NOMO-1 (cell line): Measurements from ENCODE around the gene HRH3.

Source experiments
- DNase-seq, 2 experiments: peaks; one replicate each; lab custom pipeline; 2025; ENCODE audit not compliant: unreplicated experiment in 2 of 2; lab: John Stamatoyannopoulos, UW

HRH3 gene

GRCh38 chr20:62230696-62231095, 10.6 kb upstream of the HRH3 start:
- DNase-seq = no peak

- no peak for DNase-seq
These were observed 10.2 kb upstream of the HRH3 start for GRCh38 chr20:62230276-62230675.

DNA sequence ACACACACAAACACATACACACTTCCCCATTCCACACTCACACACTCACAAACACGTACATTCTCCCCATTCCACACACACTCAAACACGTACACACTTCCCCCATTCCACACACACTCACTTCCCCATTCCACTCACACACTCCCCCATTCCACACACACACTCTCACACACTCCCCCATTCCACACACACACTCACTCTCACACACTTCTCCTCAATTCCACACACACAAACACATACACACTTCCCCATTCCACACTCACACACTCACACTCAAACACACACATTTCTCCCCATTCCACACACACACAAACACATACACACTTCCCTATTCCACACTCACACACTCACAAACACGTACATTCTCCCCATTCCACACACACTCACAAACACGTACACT, 9.6 kb upstream of the HRH3 start:
- no peak for DNase-seq

DNA sequence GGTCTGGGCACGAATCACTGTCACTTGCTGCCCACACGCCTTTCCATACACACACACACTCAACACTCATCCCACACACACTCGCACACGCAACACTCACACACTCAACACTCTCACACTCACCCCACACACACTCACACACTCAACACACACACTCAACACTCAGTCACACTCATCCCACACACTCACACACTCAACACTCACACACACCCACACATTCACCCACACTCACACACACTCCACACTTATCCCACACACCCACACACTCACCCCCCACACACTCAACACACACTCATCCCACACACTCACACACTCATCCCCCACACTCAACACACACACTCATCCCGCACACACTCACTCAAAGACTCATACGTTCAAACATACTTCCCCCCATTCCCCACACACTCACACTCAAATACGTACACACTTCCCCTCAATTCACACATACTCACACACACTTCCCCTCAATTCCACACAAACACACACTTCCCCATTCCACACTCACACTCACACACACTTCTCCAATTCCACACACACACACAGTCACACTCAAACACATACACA, 9.0 kb upstream of the HRH3 start:
- no peak for DNase-seq

DNA sequence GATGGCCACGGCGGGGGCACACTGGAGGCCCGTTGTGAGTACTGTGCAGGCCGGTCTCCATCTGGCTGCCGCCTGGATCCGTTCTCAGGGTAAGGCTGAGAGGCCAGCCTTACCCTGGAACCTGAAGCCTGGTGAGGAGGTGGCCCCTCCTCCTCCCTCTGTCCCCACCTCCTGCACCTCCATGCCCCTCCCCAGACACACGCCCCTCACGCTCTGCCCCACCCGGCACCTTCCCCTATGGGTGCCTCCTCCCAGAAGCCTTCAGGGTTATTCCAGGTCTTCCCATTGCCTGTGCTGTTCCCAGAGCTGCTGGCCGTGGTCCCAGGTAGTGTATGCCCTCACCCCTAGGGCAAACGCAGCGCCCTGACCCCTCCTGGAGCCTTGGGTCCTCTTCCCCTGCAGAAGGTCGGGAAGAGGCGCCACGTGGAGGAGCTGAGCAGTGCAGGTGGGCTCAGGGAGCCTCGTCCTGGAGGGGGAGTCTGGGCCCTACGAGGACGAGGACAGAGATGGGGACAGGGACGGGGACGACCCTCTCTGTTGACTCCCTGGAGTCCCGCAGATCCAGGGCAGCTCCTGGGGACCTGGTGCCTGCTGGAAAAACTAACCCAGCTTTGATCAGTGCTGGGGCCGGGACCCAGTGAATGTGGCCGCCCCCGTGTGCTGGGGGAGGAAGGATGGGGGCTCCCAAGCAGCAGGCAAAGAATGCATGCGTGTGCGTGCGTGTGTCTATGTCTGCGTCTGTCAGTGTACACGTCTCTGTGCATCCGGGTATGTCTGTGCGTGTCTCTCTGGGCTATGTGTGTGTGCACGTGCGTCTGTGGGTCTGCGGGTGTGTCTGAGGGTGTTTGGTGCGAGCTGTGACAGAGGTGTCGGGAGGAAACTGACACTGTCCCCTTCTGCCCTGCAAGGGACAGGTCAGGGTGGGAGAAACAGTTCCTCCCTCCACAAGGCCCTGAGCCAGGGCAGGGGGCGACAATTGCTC, 8.2 kb upstream of the HRH3 start:
- no peak for DNase-seq

GRCh38 chr20:62227591-62227976, 7.5 kb upstream of the HRH3 start:
- no peak for DNase-seq

- no peak for DNase-seq
These were observed 6.9 kb upstream of the HRH3 start for GRCh38 chr20:62226707-62227590.

- DNase-seq = no peak
These were observed 6.0 kb upstream of the HRH3 start for GRCh38 chr20:62225820-62226635.

DNA sequence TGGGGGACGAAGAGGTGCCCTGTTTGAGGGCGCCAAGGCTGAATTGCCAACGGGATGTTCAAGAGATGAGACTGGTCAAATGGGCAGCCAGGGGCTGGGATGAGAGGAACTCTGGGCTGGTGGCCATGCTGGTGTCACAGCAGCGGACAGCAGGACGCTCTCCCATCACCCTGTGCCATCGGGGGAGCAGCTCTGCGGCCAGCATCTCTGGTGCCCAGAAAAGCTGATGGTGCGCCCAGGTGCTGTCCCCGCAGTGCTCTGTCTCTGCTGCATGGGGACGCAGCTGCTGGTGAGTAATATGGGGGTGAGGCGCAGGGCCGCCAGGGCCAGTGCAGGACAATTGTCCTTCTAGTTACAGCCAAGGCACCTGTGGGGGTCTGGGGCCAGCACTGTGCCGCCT, 4.9 kb upstream of the HRH3 start:
- no peak for DNase-seq

GRCh38 chr20:62224113-62224855, 4.2 kb upstream of the HRH3 start:
- DNase-seq = no peak

DNA sequence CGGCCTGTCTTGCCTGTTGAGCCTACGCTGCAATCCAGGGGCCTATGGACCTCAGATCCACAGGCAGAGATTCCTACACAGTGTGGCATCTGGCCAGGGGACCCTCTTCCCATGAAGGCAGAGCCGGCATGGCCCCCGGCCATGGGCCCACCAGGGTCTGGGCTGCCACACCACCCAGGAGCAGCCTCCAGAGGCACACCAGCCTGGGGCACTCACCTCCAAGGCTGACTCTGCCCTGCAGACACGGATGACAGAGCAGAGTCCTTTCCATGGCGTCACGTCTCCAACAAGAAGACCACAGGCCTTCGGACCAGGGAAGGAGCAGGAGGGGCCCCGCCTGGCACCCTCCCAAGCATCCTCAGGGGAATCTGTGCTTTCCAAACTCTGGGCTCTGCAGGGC, 3.5 kb upstream of the HRH3 start:
- no peak for DNase-seq

GRCh38 chr20:62222972-62223371, 2.9 kb upstream of the HRH3 start:
- no peak for DNase-seq

- DNase-seq = no peak
These were observed 2.3 kb upstream of the HRH3 start for GRCh38 chr20:62222266-62222850.

DNA sequence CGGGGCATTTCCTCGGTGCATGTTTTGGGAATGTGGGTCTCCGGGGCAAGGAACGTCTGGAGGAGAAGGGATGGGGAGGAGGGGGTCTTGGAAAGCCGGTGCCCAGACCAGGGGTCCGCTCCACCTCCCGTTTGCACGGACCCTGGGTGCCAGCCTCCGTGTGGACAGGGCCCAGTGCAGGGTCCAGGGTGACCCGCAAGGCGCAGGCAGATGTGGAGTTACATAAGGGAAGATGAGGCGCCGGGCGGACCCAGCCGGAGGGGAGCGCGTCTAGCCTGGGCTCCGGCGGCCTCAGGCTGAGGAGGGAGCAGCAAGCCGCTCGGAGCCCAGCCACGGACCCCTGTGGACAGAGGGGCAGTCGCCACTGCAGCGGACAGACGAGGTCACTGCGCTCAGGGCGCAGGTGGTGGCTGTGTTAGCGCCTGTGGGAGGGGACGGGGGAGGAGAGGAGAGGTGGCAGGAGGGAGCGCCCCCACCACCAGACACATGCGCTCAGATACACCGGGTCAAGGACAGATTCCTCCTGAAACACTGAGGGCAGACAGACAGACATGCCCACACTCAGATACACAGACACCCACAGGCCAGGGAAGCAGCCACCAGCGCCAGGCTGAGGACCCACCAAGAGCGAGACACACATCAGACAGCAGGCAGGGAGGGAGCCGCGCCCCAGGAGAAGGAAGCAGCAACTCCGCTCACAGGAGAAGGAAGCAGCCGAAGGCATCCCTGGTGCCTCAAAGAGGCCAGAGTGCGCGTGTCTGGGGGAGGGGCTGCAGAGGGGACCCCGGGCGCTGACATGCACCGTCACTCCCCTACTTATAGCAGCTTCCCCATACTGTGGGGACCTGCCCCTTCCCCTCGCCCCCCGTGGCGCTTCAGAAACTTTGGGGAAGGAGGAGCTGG, 839 bp upstream of the HRH3 start:
- no peak for DNase-seq

DNA sequence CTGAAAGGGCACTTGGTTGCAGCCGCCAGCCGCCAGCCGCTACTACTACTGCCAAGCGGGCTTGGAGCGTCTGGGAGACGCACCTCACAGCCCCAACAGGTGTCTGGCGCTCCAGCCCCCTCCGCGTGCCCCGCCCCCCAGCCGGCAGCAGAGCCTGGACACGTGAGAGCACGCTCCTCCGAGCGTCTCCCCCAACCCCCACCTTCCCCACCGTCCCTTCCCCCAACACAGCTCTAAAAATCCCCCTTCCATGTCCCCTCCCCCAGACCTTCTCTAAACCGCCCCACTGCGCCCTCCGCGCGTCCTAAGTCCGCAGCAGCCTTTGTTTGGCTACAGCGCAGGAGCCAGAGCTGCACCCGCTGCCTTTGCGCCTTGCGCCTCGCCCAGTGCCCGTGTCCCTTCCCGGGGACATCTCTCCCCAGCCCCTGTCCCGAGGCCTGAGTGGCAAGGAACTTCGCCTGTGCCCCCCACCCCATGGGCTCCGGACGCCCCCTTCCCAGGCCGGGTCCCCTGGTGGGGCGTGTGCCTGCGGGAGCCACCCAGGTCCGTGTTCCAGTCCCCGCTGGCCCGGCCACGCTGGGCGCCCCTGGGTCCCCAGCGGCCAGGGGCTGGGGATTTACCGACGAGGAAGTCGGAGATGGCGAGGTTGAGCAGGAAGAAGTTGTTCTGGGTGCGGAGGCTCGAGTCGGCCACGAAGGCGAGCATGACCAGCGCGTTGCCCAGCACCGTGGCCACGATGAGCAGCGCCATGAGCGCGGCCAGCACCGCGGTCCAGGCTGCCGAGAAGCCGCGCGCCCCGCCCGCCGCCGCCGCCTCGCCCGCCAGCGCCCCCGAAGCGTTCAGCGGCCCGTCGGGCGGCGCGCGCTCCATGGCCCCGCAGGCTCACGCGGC, 732 bp downstream of the HRH3 start:
- no peak for DNase-seq

- DNase-seq = no peak
These were observed 1.9 kb downstream of the HRH3 start for GRCh38 chr20:62217913-62218773.
